NCI-H1105 treated with DMSO at 0.1 percent for 48 hours (cell line): ENCODE measurements around the gene FREM3.
"Not testable (repeated sequence)": the region's sequence is repeated elsewhere in the genome, so short reads cannot be mapped to it uniquely, and the experiment has no call there.

Experiments used
- DNase-seq: peaks from one replicate; lab custom pipeline; 2025; lab: John Stamatoyannopoulos, UW

The FREM3 gene

DNA sequence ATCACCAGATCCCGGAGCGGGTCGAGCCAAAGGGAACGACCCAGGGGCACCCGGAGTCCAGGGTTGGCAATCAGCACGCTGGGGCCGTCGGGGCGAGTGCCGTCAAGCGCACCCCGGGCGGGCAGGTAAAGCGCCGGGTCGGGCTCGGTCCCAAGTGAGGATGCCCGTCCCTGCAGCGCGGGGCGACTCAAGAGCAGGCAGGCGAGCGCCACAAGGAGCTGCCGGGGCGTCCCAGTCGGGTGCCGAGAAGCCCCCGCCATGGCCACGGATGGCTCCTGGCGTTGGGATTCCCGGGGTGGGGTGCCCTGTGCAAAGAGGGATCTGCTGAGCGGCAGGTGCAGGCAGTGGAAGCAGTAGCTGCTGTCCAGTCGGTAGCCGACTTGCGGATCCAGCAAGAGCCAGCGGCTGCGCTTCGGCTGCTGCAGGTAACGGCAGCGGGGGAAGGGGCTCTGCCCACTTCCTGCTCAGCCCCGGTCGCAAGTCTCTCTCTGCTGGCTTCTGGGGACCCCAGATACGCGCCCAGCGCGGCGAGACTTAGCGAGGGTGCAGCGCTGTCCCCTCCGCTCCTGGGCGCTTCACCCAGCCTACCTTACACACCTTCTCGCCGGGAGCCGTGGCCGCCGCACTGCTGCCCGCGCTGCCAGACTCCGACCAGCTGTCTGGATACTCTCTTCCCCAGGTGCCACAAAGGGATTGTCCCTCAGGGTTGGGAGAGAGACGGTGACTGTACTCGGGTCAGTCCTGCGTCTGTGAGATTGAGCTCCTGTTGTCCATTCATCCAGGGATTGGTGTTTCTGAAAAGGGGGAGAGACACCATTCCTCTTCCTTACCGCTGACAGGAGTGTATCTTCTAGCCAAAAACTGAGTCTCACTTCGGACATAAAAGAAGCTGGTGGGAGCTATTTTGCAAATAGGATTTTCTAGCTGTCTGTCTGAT, at the start of gene FREM3:
Gene FREM3, minus strand, starts transcription at position 260 of the 937 bp plus-strand sequence. Its CDS starts 0 bp downstream, at position 260.
- DNase-seq, result peak; percentile 26

DNA sequence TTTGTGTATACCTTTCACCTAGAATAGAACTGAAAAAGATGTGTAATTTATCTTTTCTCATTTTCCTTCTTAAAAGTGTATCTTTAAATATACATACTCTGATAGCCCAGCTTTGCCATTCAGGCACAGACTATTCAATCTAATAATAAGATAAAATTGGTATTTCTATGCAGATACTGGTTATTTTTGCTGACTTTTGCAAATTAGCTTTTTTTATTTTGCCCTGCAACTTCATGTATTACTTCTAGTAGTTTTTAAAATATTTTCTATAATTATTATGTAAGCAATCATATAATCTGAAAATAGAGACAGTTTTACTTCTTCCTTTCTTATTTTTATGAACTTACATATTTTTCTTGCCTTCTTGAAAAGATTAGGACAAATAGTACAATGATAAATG, 45.4 kb upstream of the FREM3 start:
- no peak for DNase-seq

DNA sequence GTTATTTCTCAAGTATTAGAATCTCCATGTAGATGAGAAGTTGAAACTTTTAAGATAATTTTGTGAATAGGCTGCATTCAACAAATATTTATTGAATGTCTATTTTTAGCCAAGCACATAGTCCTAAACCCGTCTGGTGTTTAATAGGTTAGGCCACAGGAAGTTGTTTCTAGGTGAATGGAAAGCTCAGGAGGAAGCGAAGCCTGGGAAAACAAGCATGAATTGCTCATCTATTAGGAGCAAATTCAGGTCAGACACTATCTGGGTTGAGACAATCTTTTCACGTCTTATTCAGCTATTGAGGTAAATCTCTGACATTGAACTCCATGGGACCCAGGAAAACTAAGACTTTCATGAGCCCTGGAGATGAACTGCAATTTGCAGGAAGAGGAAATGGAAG, 43.1 kb upstream of the FREM3 start:
- no peak for DNase-seq

DNA sequence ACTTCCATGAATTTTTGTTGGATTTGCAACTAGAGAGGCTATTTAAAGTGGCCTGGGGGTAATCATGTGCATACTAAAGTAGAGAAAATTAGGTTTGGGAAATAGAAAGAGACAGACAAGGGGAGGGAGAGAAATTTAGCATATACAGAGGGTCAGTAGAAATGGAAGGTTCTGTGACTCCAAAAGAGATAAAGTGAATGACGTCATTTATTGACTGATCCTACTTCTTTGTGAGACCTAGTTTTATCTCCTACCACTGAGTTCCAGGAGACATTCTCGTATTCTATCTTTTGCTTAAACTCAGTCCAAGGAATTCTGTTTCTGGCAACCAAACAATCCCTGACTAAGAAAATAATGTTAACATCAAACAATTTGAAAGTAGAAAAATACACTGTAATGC, 42.4 kb upstream of the FREM3 start:
- no peak for DNase-seq

DNA sequence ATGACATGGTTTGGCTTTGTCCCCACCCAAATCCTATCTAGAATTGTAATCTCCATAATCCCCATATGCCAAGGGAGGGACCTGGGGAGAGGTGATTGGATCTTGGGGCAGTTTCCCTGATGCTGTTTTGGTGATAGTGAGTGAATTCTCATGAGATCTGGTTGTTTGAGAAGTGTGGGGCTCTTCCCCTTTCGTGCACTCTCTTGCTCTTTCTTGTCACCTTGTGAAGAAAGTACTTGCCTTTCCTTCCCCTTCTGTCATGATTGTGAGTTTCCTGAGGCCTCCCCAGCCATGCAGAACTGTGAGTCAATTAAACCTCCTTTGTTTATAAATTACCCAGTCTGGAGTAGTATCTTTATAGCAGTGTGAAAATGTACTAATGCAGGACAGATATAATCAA, 36.4 kb upstream of the FREM3 start:
- DNase-seq, result no peak

DNA sequence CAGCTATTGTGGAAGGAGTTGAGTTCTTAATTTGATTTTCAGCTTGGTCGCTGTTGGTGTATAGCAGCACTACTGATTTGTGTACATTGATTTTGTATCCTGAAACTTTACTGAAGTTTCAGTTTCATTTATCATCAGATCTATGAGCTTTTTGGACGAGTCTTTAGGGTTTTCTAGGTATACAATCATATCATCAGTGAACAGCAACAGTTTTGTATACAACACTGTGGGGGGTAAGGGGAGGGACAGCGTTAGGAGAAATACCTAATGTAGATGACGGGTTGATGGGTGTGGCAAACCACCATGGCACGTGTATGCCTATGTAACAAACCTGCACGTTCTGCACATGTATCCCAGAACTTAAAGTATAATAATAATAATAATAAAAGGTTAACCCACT, 35.6 kb upstream of the FREM3 start:
- not testable (repeated sequence) for DNase-seq

DNA sequence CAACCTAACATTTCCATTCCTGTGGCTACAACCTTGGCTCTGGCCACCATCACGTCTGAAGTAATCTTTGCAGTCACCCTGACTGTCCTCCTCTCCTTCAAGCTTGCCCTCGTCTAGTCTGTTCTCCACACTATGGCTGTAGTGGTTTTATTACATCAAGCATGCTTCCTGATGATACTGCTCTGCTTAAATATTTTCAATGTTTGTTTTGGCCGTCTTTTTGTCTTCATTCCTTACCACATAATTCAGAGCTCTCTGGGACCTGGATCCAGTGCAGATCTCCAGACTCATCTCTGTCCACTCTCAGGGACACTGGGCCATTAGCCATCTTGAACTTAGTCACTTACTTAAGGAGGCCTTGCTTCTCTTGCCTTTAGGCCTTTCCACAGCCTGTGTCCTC, 27.7 kb upstream of the FREM3 start:
- DNase-seq, result no peak

DNA sequence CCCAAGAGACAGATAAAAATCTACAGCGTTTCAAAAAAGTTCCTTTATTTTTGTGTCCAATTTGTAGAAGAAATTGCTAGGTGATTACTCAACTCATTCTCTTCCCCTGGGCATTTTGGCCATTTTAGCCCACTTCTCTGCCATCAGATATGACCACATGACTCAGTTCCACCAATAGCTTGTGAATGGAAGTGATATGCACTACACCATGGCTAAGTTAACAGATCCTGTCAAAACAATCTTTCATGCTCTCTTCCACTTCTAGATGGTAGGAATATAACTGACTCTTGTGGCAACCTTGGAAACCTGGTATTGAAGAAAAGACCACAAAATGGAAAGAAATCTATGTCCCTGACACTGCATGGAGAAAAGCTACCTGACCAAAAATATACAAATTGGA, 26.2 kb upstream of the FREM3 start:
- no peak for DNase-seq

DNA sequence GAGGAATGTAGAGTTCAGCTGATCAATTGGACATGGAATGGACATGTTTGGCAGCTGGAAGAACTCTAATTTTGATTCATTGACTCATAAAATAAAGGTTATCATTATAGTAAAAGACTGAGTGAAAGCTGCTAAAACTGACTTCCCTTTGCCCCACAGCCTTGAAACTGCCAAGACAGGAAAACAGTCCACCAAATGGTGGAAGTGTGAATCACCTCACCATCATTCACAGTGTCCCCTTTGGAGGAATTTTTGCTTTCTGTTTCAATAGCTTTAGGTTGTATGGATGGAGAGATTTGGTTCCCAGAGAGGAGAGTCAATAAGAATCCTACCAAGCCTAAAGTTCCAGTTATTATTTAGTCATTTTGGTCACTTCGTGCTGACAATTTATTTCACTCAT, 20.8 kb upstream of the FREM3 start:
- DNase-seq, result no peak

DNA sequence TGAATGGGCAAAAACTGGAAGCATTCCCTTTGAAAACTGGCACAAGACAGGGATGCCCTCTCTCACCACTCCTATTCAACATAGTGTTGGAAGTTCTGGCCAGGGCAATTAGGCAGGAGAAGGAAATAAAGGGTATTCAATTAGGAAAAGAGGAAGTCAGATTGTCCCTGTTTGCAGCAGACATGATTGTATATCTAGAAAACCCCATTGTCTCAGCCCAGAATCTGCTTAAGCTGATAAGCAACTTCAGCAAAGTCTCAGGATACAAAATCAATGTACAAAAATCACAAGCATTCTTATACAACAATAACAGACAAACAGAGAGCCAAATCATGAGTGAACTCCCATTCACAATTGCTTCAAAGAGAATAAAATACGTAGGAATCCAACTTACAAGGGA, 18.3 kb upstream of the FREM3 start:
- DNase-seq, result not testable (repeated sequence)

DNA sequence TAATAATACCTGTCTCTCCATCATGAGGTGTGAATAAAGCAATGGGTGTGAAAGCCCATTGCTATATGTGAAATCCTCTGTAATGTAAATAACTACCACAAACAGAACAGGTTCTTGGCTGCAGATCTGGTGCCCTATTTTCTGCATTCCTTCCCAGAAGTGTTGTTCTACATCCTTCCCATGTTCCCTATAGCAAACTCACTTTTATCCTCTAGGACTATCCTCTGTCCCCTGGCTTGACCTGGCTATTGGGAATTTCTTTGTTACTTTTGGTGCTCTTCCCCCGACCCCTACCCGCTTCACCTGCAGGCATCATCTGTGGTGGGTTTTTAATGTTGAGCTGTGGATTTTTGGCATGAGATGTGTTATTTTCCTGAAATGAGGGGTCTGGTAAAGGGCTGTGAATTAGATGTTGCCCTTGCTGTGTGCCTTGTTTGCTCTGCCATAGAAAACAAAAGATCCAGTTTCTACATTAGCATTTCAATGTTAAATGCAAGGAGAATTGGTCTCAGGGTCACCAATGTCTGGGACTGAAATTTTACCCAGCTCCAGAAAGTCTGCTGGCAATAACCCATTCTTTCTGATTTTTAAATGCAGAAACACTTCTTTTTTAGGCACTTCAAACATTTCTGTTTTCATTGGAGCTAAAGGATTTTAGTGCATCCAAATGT, 13.6 kb upstream of the FREM3 start:
- DNase-seq, result no peak

DNA sequence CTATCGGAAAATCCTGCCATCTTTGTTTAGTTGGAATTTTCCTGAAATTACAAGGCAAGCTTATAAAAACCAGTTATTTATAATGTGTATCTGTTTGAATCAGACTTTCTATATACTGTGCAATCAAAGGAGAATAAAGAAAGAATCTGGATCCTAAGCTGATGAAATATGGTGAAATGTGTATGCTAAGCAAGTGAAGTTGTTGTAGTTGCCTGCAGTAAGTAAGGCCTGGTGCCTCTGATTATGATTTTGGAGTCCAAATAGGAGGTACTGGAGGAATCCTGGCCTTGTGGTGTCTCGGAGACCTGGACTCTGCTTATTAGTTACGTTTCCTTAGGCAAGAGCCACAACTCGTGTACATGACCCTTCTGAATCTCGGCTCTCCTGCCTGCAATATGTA, 13.1 kb upstream of the FREM3 start:
- no peak for DNase-seq

DNA sequence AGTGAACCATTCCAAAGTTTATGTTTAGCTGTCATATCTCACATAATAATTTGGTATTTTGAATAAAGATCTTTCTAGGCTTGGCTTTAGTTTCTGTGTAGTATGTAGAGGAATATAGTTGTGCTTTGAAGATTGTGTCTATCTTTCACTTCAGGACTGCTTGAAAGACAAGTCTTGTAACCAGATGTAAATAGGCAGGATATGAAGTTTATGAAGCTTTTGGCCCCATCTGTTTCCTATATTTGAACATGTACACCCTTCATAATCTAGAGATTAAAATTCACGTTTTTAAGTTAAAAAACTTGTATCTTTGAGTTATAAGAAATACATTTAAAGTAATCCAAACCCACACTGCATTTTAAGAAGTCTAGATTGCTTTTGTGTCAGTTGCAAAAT, 11.7 kb upstream of the FREM3 start:
- DNase-seq, result no peak

DNA sequence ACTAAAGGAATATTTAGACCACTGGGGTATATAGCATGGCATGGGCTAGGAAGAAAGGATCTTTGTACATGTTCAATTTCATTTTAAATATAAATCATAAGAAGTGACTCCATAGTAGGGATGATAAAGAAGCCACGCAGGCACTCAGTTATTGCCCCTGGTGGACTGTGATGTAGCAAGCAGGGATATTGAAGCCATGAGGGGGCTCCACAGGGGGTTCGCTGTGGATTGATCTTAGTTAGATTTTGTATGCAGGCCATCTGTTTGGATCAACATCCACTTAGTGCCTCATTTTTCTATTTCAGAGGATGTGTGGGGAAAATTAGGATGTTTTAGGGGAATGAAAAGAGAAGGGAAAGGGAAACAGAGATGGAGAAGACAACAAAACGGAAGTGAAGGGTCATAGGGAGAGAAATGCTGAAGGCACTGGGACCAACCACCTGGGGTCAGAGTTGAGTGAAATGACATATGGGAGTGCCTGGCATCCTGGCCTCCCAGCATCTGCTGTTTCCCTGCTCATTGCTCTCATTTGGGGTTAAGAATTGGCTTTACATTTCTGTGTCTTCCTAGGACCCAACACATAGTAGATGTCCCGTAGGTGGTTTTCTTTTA, 11.2 kb upstream of the FREM3 start:
- no peak for DNase-seq

DNA sequence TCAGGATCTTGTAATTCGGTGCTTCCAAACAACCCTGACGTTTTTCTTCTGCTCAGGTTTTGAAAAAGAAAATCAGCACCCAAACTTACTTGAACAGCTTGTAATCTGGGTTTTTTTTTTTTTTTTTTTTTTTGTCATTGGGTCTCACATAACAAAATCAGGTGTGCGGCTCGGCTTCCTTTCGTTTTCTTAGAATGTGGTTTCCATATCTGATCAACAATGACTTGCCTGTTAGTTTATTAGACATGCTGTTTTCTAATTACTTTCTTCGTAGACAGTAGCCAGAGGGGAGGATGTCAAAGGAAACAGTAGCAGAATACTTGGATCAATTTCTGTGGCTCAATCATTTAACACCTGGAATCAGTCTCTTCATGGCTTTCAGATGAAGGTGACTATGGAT, 890 bp upstream of the FREM3 start:
- DNase-seq, result no peak

DNA sequence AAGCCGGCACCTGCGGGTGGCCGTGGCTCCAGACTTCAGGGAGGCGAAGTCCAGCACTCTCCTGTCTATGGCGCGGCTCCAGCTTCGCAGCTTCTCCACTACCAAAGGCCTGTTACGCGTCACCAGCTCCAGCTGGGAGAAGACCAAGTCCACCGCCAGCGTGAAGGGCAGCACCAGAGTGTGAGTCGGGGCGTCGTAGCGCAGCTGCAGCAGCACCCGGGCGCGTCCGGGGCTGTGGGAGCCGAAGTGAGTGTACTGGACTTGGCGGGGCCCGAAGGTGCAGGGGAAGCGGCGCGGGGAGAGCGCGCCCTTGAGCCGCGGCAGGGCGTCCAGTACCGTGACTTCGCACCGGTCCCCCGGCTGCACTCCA, 444 bp downstream of the FREM3 start:
- peak; percentile 26 for DNase-seq

DNA sequence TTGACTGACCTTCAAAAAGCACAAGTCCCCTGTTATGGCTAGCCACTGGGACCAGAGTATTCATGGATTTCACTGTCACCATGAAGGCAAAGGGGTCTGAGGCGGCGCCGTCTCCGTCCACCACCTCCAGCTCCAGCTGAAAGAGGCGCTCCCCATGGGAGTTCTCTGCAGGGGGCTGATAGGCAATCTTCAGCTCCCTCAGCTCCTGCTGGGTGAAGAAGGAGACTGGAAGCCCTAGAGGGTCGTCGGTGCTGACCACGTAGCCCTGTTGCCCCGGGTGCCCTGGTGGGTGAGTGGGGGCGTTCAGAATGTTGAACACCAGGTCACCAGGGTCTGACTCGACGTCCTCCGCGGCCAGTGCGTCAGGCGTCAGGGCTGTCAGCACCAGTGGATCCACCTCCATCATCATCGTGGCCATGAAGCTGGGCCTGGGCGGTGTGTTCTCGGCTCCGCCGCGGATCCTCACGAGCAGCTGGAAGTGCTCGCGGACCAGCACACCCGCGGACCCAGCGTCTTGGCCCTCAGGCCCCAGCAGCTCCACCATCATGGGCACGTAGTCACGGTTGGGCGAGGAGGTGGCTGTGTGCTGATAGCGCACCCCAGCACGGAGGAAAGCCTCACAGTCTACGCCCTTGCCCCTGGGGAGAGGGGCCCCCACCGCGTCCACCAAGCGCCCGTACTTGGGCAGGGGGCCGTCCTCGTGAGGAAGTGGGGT, 987 bp downstream of the FREM3 start:
- DNase-seq, result no peak

DNA sequence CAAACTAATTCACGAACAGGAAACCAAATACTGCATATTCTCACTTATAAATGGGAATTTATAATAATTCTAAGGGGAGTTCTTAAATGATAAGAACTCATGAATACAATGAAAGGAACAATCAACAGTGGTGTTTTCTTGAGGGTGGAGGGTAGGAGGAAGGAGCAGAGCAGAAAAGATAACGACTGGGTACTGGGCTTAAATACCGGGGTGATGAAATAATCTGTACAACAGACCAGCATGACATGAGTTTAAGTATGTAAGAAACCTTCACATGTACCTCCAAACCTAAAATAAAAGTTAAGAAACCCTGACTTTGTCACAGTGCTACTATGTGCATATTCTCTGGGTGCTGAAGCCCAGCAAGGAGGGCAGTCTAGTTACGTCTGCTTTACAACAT, 6.6 kb downstream of the FREM3 start:
- DNase-seq, result no peak

DNA sequence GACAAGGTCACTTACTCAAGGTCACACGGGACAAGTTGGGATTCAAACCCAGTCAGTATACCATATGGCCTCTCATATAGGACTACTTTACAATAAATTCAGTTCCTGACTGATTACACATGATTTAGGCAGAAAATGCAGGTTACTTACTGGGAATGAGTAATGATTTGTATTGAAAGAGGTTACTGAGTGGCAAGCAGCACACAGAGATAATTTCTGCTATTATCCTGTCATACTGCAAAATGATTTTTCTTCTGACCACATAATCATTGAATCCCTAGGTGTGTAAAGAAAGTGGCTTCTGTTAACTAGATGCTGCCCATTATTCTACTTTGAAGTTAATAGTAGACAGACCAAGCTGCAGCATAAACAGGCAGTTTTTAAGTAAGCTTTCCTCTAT, 8.2 kb downstream of the FREM3 start:
- DNase-seq, result no peak

DNA sequence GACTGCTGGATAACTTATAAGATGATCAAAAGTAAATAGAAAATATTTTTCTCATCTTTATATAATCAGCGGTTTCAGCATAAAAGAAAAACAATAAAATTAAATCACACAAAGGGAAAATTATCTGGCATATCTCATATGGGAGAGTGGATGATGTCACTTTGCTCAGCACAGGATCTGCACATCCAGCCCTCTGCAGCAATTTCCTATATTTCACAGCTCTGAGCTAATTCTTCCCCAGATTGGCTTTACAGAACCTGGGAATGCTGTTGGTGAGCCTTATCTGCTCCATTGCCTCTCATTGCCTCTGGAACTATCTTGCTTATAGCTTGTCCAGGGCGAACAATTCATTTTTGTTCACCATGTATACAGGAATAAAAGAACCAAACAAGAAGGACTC, 21.0 kb downstream of the FREM3 start:
- no peak for DNase-seq

DNA sequence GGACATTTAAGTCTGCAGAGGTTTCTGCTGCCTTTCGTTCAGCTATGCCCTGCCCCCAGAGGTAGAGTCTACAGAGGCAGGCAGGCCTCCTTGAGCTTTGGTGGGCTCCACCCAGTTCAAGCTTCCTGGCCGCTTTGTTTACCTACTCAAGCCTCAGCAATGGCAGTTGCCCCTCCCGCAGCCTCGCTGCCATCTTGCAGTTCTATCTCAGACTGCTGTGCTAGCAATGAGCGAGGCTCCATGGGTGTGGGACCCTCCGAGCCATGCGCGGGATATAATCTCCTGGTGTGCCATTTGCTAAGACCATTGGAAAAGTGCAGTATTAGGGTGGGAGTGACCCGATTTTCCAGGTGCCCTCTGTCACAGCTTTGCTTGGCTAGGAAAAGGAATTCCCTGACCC, 26.8 kb downstream of the FREM3 start:
- not testable (repeated sequence) for DNase-seq

DNA sequence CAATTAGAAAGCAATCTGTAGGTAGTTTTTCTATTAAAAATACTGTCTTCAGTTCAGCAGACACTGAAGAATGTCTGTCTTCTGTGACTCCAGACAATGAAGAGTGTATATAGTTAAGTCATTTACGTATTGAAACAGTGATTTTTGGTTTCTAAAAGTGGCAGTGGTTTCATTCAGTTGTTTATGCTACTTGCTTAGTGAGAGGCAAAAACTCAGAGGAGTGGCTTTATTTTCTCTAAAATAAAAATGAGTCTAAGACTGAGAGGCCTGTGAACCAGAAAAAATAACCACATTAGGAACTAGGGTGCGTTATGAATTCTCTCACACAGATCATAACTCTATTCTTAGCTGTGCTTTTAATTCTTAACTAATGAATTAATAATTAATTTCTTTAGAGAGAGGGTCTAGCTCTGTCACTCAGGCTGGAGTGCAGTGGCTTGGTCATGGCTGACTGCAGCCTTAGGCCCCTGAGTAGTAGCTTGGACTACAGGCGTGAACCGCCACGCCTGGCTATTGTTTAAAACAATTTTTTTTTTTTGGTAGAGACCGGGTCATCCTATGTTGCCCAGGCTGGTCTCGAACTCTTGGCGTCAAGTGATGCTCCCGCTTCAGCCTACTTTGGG, 31.4 kb downstream of the FREM3 start:
- no peak for DNase-seq
